ENCODE data around the gene TERB1. TPM values are rescaled to one million over a fixed set of nuclear protein-coding genes. Genes with fewer than 3 reads are reported as not detected.

Gene TERB1
- total and polyA plus RNA-seq, 10 donors = 0.04 to 0.41 TPM; not detected in 8

GRCh38 chr16:66751053-66751302 is 50.4 kb downstream of the TERB1 start:
- peak overlapping the region; percentile 80 to 98 (median 90) for H3K27ac ChIP-seq
- peaks cover 0 to 5% (median 0%) of the 10 kb centered on the region in 7 donors for H3K27me3 ChIP-seq (replicated peaks in 1 of 7)
- H3K9me3 ChIP-seq = no peaks in the 10 kb centered on the region
- DNase-seq = no peak
- peaks cover 24 to 65% (median 43%) of the 10 kb centered on the region in 6 donors for H3K4me1 ChIP-seq
- TF ChIP-seq CTCF (IDR thresholded peaks at IDR 0.05 in 8 of 11, conservative IDR thresholded peaks at IDR 0.05 in 3 of 11) (no peak), POLR2AphosphoS5 (IDR thresholded peaks at IDR 0.05) (no peak), POLR2A (IDR thresholded peaks at IDR 0.05) (no peak)
- peaks cover 0 to 36% (median 23%) of the 10 kb centered on the region in 6 donors for H3K36me3 ChIP-seq
- intact Hi-C loops (cut with DNase I; ENCODE audit: low total_unique reads) = no loop called here
- WGBS, 5 donors = 0% methylated on average over 5 to 22 of the region's 22 CpGs
- H3K4me3 ChIP-seq = peak overlapping the region; percentile 86 to 100 (median 96)

- Histone ChIP-seq H3K27me3 (replicated peaks in 1 of 7) (peaks cover 0 to 5% (median 0%) of the 10 kb centered on the region in 7 donors), H3K27ac (peak overlapping the region; percentile 80 to 98 (median 90)), H3K9me3 (no peaks in the 10 kb centered on the region), H3K36me3 (peaks cover 0 to 41% (median 27%) of the 10 kb centered on the region in 6 donors), H3K4me3 (peak overlapping the region; percentile 86 to 100 (median 96)), H3K4me1 (peaks cover 24 to 70% (median 47%) of the 10 kb centered on the region in 6 donors)
- intact Hi-C loops (cut with DNase I; ENCODE audit: low total_unique reads) = no loop called here
- no peak for TF ChIP-seq POLR2AphosphoS5 (IDR thresholded peaks at IDR 0.05)
- TF ChIP-seq POLR2A (IDR thresholded peaks at IDR 0.05) = no peak
- no peak for TF ChIP-seq CTCF (IDR thresholded peaks at IDR 0.05 in 8 of 11, conservative IDR thresholded peaks at IDR 0.05 in 3 of 11)
- 16 to 22% (median 21%) methylated on average over 12 of the region's 12 CpGs for WGBS, 5 donors
- DNase-seq = no peak
Observed at GRCh38 chr16:66750279-66751052, 50.9 kb downstream of the TERB1 start.

- no peak for DNase-seq
- H3K4me3 ChIP-seq = no peak overlapping the region
- no peaks in the 10 kb centered on the region for H3K9me3 ChIP-seq
- intact Hi-C loops (cut with DNase I; ENCODE audit: low total_unique reads) = no loop called here
- H3K36me3 ChIP-seq = peaks cover 0 to 79% (median 60%) of the 10 kb centered on the region in 6 donors
- TF ChIP-seq POLR2AphosphoS5 (IDR thresholded peaks at IDR 0.05) (peak in 1 of 3 donors; percentile 27), CTCF (IDR thresholded peaks at IDR 0.05 in 8 of 11, conservative IDR thresholded peaks at IDR 0.05 in 3 of 11) (no peak), POLR2A (IDR thresholded peaks at IDR 0.05) (no peak)
- peak overlapping the region in 5 of 8 donors; percentile 3 to 66 (median 51) for H3K27ac ChIP-seq
- 4 to 22% (median 18%) methylated on average over 1 of the region's 1 CpG for WGBS, 5 donors
- H3K4me1 ChIP-seq = peaks cover 33 to 93% (median 57%) of the 10 kb centered on the region in 6 donors
- no peaks in the 10 kb centered on the region for H3K27me3 ChIP-seq (replicated peaks in 1 of 7)
Observed at GRCh38 chr16:66746682-66747081, 54.7 kb downstream of the TERB1 start.

- Histone ChIP-seq H3K4me1 (peaks cover 37 to 99% (median 63%) of the 10 kb centered on the region in 6 donors), H3K27ac (peak overlapping the region in 4 of 8 donors; percentile 3 to 66 (median 42)), H3K9me3 (no peaks in the 10 kb centered on the region), H3K4me3 (no peak overlapping the region), H3K27me3 (replicated peaks in 1 of 7) (no peaks in the 10 kb centered on the region), H3K36me3 (peaks cover 0 to 85% (median 65%) of the 10 kb centered on the region in 6 donors)
- intact Hi-C loops (cut with DNase I; ENCODE audit: low total_unique reads) = no loop called here
- 57 to 73% (median 64%) methylated on average over 3 of the region's 3 CpGs for WGBS, 5 donors
- DNase-seq = no peak
- no peak for TF ChIP-seq POLR2A (IDR thresholded peaks at IDR 0.05)
- TF ChIP-seq CTCF (IDR thresholded peaks at IDR 0.05 in 8 of 11, conservative IDR thresholded peaks at IDR 0.05 in 3 of 11) = no peak
- TF ChIP-seq POLR2AphosphoS5 (IDR thresholded peaks at IDR 0.05) = no peak
Observed at GRCh38 chr16:66746048-66746447, 55.3 kb downstream of the TERB1 start.
